OCI-LY1 (cell line): ENCODE measurements around the gene CREBRF.

Source experiments
- H2AFZ ChIP-seq: fragments of 200-600 bp; sonication (generic), shearing (Covaris generic); 2 replicates; pipeline ENCODE4 v1.6.0; 2014; ENCODE audit warnings: antibody characterized with exemption, mild to moderate bottlenecking, low read length
- H3F3A ChIP-seq: fragments of 200-600 bp; sonication (generic), shearing (Covaris generic); 2 replicates; pipeline ENCODE4 v1.6.0; 2014; ENCODE audit warnings: mild to moderate bottlenecking, antibody characterized with exemption, low read length, moderate library complexity; ENCODE audit not compliant: insufficient read depth
- H3K27ac ChIP-seq: fragments of 200-600 bp; sonication (generic); 2 replicates; pipeline ENCODE4 v1.5.1; 2014; ENCODE audit warnings: low read length, mixed run types, mild to moderate bottlenecking, low read depth; ENCODE audit not compliant: poor library complexity, severe bottlenecking
- H3K27me3 ChIP-seq: fragments of 200-600 bp; sonication (generic); 2 replicates; pipeline ENCODE4 v1.6.0; 2014; ENCODE audit warnings: antibody characterized with exemption, mild to moderate bottlenecking, low read length, moderate library complexity; ENCODE audit not compliant: insufficient read depth
- H3K36me3 ChIP-seq: fragments of 200-600 bp; sonication (generic); 2 replicates; pipeline ENCODE4 v1.6.1; 2014; ENCODE audit warnings: mild to moderate bottlenecking, antibody characterized with exemption, low read length, moderate library complexity, mixed read lengths; ENCODE audit not compliant: insufficient read depth
- H3K4me1 ChIP-seq: fragments of 200-600 bp; sonication (generic); 2 replicates; pipeline ENCODE4 v1.5.1; 2014; ENCODE audit warnings: mild to moderate bottlenecking, low read length, moderate library complexity; ENCODE audit not compliant: insufficient read depth, severe bottlenecking
- H3K4me2 ChIP-seq: fragments of 200-600 bp; sonication (generic), shearing (Covaris generic); 2 replicates; pipeline ENCODE4 v1.6.1; 2014; ENCODE audit warnings: low read length
- H3K4me3 ChIP-seq: fragments of 200-600 bp; sonication (generic); 2 replicates; pipeline ENCODE4 v1.5.1; 2014; ENCODE audit warnings: low read length, low read depth, mild to moderate bottlenecking, mixed read lengths; ENCODE audit not compliant: poor library complexity, severe bottlenecking
- H3K79me2 ChIP-seq: fragments of 200-600 bp; shearing (Covaris generic); 2 replicates; pipeline ENCODE4 v1.6.1; 2016; ENCODE audit warnings: mixed run types, low read length, mixed read lengths; ENCODE audit not compliant: insufficient read depth
- H3K9ac ChIP-seq: fragments of 200-600 bp; sonication (generic), shearing (Covaris generic); 2 replicates; pipeline ENCODE4 v1.6.1; 2014; ENCODE audit warnings: mild to moderate bottlenecking, low read length, mixed read lengths
- H3K9me2 ChIP-seq: fragments of 200-600 bp; sonication (generic), shearing (Covaris generic); 2 replicates; pipeline ENCODE4 v1.6.1; 2014; ENCODE audit warnings: low read depth, mild to moderate bottlenecking, low read length, mixed read lengths
- H3K9me3 ChIP-seq: fragments of 200-600 bp; shearing (Covaris generic); 2 replicates; pipeline ENCODE4 v1.6.1; 2014; ENCODE audit warnings: low read length, mixed read lengths
- H4K20me1 ChIP-seq: fragments of 200-600 bp; sonication (generic), shearing (Covaris generic); 2 replicates; pipeline ENCODE4 v1.6.0; 2016; ENCODE audit warnings: mild to moderate bottlenecking, low read length; ENCODE audit not compliant: insufficient read depth
- EZH2 ChIP-seq: fragments of 200-600 bp; sonication (generic), shearing (Covaris generic); IDR thresholded peaks from 2 replicates; pipeline ENCODE4 v1.8.0; 2017; ENCODE audit warnings: borderline replicate concordance, mixed run types, mild to moderate bottlenecking, antibody characterized with exemption, low read length, moderate library complexity, mixed read lengths
- TF ChIP-seq, protein P1 (sequence below): fragments of 200-600 bp; sonication (generic), shearing (Covaris generic); IDR thresholded peaks from 2 replicates; pipeline ENCODE4 v1.5.1; 2017; ENCODE audit warnings: mild to moderate bottlenecking, antibody characterized with exemption, low read length, moderate library complexity, mixed read lengths

CREBRF gene

GRCh38 chr5:173018358-173018757 lies 37.8 kb upstream of the CREBRF start:
- Histone ChIP-seq H3K27me3 (no peaks in the 10 kb centered on the region), H3K79me2 (peaks cover 55% of the 10 kb centered on the region), H2AFZ (no peak overlapping the region), H3K4me1 (peaks cover 11% of the 10 kb centered on the region), H3K9me2 (no peaks in the 10 kb centered on the region), H3K4me3 (no peak overlapping the region), H3K9me3 (no peaks in the 10 kb centered on the region), H3K27ac (no peak overlapping the region), H3K36me3 (peaks cover 42% of the 10 kb centered on the region), H3F3A (no peaks in the 10 kb centered on the region), H3K4me2 (no peak overlapping the region), H3K9ac (no peak overlapping the region), H4K20me1 (no peaks in the 10 kb centered on the region)
- no peak for TF ChIP-seq EZH2
- TF ChIP-seq, protein P1, sequence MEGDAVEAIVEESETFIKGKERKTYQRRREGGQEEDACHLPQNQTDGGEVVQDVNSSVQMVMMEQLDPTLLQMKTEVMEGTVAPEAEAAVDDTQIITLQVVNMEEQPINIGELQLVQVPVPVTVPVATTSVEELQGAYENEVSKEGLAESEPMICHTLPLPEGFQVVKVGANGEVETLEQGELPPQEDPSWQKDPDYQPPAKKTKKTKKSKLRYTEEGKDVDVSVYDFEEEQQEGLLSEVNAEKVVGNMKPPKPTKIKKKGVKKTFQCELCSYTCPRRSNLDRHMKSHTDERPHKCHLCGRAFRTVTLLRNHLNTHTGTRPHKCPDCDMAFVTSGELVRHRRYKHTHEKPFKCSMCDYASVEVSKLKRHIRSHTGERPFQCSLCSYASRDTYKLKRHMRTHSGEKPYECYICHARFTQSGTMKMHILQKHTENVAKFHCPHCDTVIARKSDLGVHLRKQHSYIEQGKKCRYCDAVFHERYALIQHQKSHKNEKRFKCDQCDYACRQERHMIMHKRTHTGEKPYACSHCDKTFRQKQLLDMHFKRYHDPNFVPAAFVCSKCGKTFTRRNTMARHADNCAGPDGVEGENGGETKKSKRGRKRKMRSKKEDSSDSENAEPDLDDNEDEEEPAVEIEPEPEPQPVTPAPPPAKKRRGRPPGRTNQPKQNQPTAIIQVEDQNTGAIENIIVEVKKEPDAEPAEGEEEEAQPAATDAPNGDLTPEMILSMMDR: no peak

- H3F3A ChIP-seq: no peaks in the 10 kb centered on the region
- TF ChIP-seq, protein P1: no peak
- no peak for TF ChIP-seq EZH2
- H3K4me1 ChIP-seq: peaks cover 11% of the 10 kb centered on the region
- no peaks in the 10 kb centered on the region for H3K9me3 ChIP-seq
- peaks cover 52% of the 10 kb centered on the region for H3K36me3 ChIP-seq
- H3K9me2 ChIP-seq: no peaks in the 10 kb centered on the region
- H3K27me3 ChIP-seq: no peaks in the 10 kb centered on the region
- no peak overlapping the region for H2AFZ ChIP-seq
- H4K20me1 ChIP-seq: no peaks in the 10 kb centered on the region
- H3K4me2 ChIP-seq: no peak overlapping the region
- no peak overlapping the region for H3K27ac ChIP-seq
- no peak overlapping the region for H3K9ac ChIP-seq
- H3K79me2 ChIP-seq: peaks cover 55% of the 10 kb centered on the region
- no peak overlapping the region for H3K4me3 ChIP-seq
Measured at GRCh38 chr5:173020154-173020581, 36.0 kb upstream of the CREBRF start.

DNA sequence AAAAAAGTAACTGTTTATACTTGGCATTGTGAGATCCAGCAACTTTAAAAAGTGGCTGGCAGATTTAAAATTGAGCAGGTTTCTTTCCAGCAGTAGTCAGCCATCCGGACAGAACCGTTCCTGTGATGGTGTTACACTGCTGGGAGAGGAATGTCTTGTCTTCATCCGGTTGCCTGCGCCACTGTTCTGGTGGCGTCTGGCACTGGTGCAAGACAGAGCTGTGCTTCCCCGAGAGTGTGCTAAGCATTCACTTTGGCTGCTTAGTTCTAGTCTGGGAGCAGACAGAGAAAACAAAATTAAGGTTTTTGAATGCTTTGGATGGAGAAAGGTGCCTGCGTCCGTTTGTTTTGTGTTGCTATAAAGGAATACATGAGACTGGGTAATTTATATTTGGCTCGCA lies 35.5 kb upstream of the CREBRF start:
- Histone ChIP-seq H2AFZ (no peak overlapping the region), H3K4me2 (no peak overlapping the region), H3K4me3 (no peak overlapping the region), H3K36me3 (peaks cover 52% of the 10 kb centered on the region), H3K4me1 (peaks cover 11% of the 10 kb centered on the region), H4K20me1 (no peaks in the 10 kb centered on the region), H3K9ac (no peak overlapping the region), H3K9me3 (no peaks in the 10 kb centered on the region), H3K27ac (no peak overlapping the region), H3K9me2 (no peaks in the 10 kb centered on the region), H3K27me3 (no peaks in the 10 kb centered on the region), H3F3A (no peaks in the 10 kb centered on the region), H3K79me2 (peaks cover 52% of the 10 kb centered on the region)
- TF ChIP-seq, protein P1: no peak
- TF ChIP-seq EZH2: no peak
